ENCODE results near the gene RGL3. TPM values are rescaled to one million over a fixed set of nuclear protein-coding genes. Genes with fewer than 3 reads are reported as not detected.
A peak's percentile ranks its signal among the peaks of the same experiment; 100 is the strongest.
"Not testable (repeated sequence)": the region's sequence is repeated elsewhere in the genome, so short reads cannot be mapped to it uniquely, and the experiment has no call there.

The RGL3 gene
- total RNA-seq, 1 donor from 2014 or later, result 0.70 TPM

- H3K27ac Mint-ChIP-seq (ENCODE audit: unreplicated experiment), result peak overlapping the region; percentile 96
- peaks cover 21% of the 10 kb centered on the region for H3K4me1 Mint-ChIP-seq (ENCODE audit: low read depth)
- no peaks in the 10 kb centered on the region for H3K27me3 Mint-ChIP-seq (ENCODE audit: low read depth)
- no peak for DNase-seq (ENCODE audit: low spot score)
- H3K4me3 Mint-ChIP-seq (ENCODE audit: unreplicated experiment), result peak overlapping the region; percentile 100
- no peak for TF ChIP-seq CTCF (IDR thresholded peaks at IDR 0.05)
- H3K9me3 Mint-ChIP-seq (ENCODE audit: low read depth), result no peaks in the 10 kb centered on the region
- peaks cover 2% of the 10 kb centered on the region for H3K36me3 Mint-ChIP-seq (ENCODE audit: low read depth)
Measured at GRCh38 chr19:11435833-11436313, 16.8 kb upstream of the RGL3 start.

GRCh38 chr19:11435057-11435832, 16.1 kb upstream of the RGL3 start, which contains the start of the genes ODAD3 and PRKCSH:
Gene ODAD3 (minus strand): TSS chr19:11435121. CDS start chr19:11435016, 105 bp downstream.
Gene PRKCSH (plus strand): TSS chr19:11435635. CDS start chr19:11436118, 483 bp downstream.
- Mint-ChIP-seq H3K4me3 (ENCODE audit: unreplicated experiment) (peak within 1 kb of the TSS; percentile 100), H3K4me1 (ENCODE audit: low read depth) (peaks cover 21% of the 10 kb centered on the region), H3K36me3 (ENCODE audit: low read depth) (peaks cover 2% of the 10 kb centered on the region), H3K27me3 (ENCODE audit: low read depth) (no peaks in the 10 kb centered on the region), H3K27ac (ENCODE audit: unreplicated experiment) (peak within 1 kb of the TSS; percentile 96), H3K9me3 (ENCODE audit: low read depth) (no peaks in the 10 kb centered on the region)
- TF ChIP-seq CTCF (IDR thresholded peaks at IDR 0.05), result peak; percentile 89
- peak; percentile 100 for DNase-seq (ENCODE audit: low spot score)

GRCh38 chr19:11434703-11435056, 15.6 kb upstream of the RGL3 start:
- DNase-seq (ENCODE audit: low spot score), result no peak
- Mint-ChIP-seq H3K9me3 (ENCODE audit: low read depth) (no peaks in the 10 kb centered on the region), H3K4me3 (ENCODE audit: unreplicated experiment) (peak overlapping the region; percentile 100), H3K27me3 (ENCODE audit: low read depth) (no peaks in the 10 kb centered on the region), H3K4me1 (ENCODE audit: low read depth) (peaks cover 21% of the 10 kb centered on the region), H3K27ac (ENCODE audit: unreplicated experiment) (peak overlapping the region; percentile 96), H3K36me3 (ENCODE audit: low read depth) (peaks cover 2% of the 10 kb centered on the region)
- no peak for TF ChIP-seq CTCF (IDR thresholded peaks at IDR 0.05)

GRCh38 chr19:11433526-11433925, 14.4 kb upstream of the RGL3 start:
- not testable (repeated sequence) for H3K36me3 Mint-ChIP-seq (ENCODE audit: low read depth)

GRCh38 chr19:11426656-11427055, 7.5 kb upstream of the RGL3 start:
- H3K9me3 Mint-ChIP-seq (ENCODE audit: low read depth), result no peaks in the 10 kb centered on the region
- no peak for DNase-seq (ENCODE audit: low spot score)
- peaks cover 13% of the 10 kb centered on the region for H3K27me3 Mint-ChIP-seq (ENCODE audit: low read depth)
- no peak overlapping the region for H3K4me3 Mint-ChIP-seq (ENCODE audit: unreplicated experiment)
- TF ChIP-seq CTCF (IDR thresholded peaks at IDR 0.05), result no peak
- H3K4me1 Mint-ChIP-seq (ENCODE audit: low read depth), result peaks cover 4% of the 10 kb centered on the region
- H3K27ac Mint-ChIP-seq (ENCODE audit: unreplicated experiment), result no peak overlapping the region
- no peaks in the 10 kb centered on the region for H3K36me3 Mint-ChIP-seq (ENCODE audit: low read depth)

More at GRCh38 chr19:11433526-11433925, 14.4 kb upstream of the RGL3 start:
- peaks cover 21% of the 10 kb centered on the region for H3K4me1 Mint-ChIP-seq (ENCODE audit: low read depth)
- not testable (repeated sequence) for DNase-seq (ENCODE audit: low spot score); H3K27me3 Mint-ChIP-seq (ENCODE audit: low read depth); H3K4me3 Mint-ChIP-seq (ENCODE audit: unreplicated experiment); H3K9me3 Mint-ChIP-seq (ENCODE audit: low read depth); H3K27ac Mint-ChIP-seq (ENCODE audit: unreplicated experiment)
